ENCODE measurements around the gene HEATR5A.

- TF ChIP-seq EZH2 (IDR thresholded peaks at IDR 0.05; ENCODE audit: borderline replicate concordance, low read length): no peak
- TF ChIP-seq, protein P1, sequence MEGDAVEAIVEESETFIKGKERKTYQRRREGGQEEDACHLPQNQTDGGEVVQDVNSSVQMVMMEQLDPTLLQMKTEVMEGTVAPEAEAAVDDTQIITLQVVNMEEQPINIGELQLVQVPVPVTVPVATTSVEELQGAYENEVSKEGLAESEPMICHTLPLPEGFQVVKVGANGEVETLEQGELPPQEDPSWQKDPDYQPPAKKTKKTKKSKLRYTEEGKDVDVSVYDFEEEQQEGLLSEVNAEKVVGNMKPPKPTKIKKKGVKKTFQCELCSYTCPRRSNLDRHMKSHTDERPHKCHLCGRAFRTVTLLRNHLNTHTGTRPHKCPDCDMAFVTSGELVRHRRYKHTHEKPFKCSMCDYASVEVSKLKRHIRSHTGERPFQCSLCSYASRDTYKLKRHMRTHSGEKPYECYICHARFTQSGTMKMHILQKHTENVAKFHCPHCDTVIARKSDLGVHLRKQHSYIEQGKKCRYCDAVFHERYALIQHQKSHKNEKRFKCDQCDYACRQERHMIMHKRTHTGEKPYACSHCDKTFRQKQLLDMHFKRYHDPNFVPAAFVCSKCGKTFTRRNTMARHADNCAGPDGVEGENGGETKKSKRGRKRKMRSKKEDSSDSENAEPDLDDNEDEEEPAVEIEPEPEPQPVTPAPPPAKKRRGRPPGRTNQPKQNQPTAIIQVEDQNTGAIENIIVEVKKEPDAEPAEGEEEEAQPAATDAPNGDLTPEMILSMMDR (IDR thresholded peaks at IDR 0.05; ENCODE audit: low read length): no peak
Observed at GRCh38 chr14:31319701-31320100, 100.6 kb downstream of the HEATR5A start.
